ENCODE measurements around the gene FGD3.
A peak's percentile ranks its signal among the peaks of the same experiment; 100 is the strongest.

Gene FGD3

DNA sequence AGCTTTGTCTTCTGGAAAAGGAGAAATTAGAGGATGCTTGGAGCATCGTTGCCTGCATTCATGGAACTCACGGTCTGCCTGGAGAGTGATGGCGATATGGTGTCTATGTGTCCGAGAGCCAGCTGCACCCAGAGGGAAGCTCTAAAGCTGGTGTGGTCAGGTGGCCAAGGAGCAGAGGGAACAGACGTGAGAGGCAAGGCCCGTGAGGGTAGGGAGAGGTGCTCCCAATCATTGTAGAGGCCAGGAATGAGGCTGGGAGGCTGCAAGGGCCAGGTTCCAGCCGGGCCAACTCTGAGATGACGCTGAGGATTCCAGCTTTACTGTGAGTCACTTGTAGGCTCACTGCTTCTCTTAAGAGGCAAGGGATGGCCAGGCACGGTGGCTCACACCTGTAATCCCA lies 7.6 kb downstream of the FGD3 start:
- DNase-seq, result no peak

DNA sequence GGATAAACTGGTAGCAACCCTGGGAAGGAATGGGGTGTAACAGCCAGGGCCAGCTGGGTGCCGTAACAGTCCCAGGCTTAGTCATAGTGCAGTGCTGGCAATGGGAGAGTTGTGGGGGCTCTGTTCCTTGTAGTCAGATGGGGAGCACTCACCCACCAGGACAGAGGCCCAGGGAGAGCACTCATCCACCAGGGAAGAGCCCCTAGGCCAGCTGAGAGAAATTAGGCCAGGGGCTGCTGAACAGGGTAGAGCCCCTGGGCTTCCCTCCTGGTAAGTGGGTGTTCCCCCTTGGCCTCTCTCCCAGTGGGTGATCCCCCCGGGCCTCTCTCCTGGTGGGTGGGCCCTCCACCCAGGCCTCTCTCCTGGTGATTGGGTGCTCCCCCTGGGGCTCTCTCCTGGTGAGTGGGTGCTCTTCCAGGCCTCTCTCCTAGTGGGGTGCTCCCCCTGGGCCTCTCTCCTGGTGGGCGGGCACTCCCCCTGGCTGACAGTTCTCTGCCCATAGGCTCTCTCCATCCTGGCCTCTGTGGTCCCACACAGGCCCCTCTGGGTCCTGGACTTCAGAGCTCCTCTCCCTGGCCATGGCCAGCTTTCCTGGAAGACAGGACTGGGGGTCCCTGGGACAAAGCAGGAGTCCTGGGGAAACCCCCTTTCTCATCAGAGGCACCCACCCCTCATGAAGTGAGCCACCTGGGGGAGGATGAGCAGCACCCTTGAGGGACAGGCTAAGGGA lies 13.4 kb downstream of the FGD3 start:
- DNase-seq, result no peak

DNA sequence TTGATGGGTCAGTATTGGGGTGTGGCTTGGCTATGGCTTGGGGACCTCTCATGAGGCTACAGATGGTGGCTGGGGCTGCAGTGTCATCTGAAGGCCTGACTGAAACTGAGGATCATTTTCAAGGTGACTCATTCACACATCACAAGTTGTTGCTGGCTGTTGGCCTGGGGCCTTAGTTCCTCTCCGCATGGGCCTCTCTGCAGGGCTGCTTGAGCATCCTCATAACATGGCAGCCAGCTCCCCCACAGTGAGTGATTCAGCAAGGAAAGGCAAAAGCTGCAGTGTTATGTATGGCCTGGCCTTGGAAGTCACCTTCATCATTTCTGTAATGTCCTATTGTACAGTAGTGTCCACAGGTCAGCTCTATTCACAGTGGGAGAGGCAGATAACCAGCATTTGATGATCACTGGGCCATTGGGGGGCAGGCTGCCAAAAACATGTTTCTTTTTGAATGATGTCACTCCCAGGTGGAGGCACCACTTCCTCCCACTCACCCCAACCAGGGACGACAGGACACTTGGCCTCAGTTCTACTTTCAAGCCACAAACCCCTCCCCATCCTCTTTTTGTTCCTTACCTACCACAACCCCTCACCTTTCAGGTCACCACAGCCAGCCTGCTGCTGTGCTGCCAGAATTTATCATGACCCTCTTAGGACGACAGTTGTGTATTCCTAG lies 14.4 kb downstream of the FGD3 start:
- DNase-seq, result no peak

DNA sequence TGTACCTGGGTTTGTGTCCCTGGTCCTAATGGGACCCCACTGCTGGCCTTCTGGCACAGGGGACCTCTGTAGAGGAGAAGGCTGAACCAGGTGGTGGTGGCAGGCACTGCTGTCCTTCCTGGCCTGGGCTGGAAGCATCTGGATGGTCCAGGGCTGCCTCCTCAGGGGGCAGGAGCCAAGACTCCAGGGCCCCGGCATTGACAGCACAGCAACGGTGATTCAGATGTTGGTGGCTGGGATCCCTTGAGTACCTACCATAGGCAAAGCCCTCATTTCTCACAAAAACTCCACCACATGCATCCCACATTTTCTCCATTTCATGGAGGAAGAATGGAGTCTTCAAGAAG lies 15.0 kb downstream of the FGD3 start:
- DNase-seq, result no peak

DNA sequence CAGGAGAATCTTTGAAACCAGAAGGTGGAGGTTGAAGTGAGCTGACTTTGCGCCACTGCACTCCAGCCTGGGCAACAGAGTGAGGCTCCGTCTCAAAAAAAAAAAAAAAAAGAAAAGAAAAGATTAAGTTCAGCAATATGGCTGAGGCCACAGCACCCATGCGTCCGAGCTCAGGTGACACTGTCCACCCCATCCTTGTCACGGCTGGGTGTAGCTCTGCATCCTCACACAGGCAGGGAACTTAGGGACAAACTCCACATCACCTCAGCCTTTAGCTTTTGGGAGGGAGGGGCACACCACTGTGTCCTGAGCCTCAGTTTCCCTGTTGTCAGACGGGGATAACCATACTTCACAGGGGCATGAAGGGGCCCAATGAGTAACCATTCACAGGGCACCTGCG lies 15.5 kb downstream of the FGD3 start:
- no peak for DNase-seq

DNA sequence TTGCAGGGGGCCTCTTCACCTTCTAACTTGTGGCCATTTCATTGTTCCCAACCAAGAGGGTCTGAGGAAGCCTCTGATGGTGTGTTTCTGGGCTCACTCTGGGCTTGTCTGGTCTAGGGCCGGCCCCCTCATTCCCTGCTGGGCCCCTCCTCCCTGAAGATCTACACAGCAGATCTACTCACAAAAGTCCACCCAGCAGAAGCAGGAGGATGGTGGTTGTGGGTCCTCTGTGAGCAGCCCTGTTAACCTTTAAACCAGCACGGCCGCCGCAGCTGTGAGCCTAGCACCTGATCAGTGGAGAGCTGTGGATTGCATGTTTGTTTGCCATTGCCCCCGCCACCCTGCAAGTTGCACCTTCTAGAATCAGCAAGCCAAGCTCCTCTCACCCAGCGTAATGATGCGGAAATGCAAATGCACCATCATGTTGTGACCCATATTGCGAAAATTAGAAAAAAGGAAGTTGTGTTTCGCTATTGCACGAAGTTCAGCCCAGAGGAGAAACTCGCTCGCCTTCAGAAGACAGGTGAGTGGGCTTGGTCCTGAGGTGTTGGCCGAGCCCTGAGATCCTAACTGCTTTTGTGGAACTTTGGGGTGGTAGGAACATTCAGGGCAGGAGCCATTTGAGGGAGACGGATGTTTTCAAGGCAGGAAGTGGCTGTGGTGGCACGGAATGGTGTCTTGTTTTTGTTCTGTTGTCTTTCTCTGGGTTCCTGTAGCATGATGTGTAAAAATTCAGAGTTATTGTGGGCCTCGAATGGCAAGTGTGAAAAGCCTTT lies 16.7 kb downstream of the FGD3 start:
- peak in 1 of 56 donors; percentile 5 for DNase-seq

DNA sequence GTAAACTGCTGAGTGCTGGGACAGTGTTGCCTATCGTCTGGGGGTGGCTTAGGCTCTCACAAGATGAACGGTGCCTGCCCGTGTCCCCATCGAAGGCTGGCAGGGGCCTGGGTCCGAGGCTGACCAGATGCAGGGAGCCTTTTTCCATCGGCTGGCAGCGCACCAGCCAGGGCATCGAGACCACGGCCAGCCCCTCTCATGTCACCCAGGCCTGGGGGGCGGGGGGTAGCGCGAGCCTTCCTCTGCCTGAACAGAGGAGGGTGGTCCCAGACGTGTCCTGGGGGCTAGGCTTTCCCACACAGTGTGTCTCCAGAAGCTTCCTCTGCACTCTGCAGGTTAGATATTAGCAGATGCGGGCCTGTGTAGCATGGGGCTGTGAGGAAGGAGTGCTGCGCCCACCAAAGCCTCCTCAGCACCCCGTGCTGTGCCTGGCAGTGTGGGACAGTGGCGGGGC lies 17.3 kb downstream of the FGD3 start:
- DNase-seq, result no peak

DNA sequence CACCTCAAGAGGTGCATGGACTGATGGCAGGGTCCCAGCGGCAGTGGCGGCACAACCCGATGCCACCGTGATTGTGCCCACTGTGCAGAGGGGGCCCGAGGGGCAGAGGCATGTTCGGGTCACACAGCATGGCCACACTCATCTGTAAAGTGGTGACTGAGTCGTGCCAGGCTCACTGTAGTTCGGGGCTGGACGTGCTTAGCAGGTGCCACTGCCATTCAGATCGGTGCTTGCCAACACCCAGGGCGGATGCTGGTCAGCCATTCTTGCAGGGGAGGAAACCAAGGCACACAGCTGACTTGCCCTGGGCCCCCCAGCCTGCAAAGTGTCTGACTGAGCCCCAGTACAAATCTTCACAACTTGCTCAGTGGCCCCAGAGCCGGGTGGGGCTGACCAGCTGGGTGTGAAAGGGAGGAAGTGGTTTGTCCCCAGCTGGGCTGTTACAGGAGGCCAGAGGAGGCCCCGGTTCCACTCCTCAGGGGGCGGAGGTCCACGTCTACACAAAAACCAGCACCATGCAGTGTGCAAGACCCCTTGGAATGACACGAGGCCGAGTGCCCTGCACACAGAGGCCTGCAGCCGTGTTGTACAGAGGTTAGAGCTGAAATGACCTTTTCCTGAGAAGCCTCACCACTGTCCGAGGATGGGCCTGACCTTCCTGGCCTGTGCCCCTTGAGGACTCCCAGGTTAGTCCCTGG lies 17.9 kb downstream of the FGD3 start:
- DNase-seq, result no peak

DNA sequence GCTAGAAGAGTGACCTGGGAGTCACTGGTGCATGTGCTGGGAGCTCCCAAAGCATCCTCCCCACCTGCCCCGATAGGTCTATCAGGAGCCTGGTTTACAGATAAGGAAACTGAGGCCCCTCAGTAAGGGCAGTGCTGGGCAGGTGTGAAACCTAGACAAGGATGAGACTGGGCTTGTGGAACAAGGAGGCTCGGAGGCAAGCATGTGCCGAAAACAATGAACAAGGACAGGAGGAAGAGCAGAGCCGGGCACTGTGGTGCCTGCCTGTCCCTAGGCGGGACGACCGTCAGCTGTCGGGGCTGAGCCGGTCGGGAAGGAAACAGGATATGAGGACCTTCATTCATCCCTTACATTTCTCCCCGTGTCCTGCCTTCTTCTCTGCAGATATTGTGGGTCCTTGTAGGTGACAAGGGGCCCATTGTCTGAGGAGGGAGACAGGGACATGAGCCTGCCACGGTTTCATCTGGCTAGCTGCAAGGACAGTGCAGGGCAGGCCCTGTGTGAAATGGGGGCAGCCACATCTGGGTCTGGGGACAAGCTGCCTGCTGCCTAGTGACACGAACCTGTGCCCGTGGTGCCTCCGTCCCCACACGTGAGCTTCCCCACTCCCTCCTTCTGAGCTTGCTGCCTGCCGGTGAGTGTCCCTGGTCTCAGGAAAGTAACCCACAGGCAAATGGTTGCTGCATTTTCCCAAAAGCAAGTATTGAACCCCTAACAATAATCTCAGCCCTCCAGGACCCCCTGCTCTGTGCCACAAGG lies 18.6 kb downstream of the FGD3 start:
- DNase-seq, result no peak

DNA sequence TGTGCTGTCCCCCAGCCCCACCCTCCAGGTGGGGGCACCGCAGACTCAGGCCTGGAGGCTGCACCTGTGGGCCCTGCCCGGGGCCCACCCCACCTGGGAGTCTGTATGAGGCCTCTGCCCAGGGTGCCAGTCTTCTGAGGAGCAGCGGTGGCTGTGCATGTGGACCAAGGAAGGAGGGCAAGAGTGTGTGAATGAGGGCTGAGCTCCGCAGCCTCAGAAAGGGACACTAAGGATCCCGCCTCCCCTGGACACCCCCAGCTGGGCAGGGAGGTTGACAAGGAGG lies 19.1 kb downstream of the FGD3 start:
- DNase-seq, result no peak

DNA sequence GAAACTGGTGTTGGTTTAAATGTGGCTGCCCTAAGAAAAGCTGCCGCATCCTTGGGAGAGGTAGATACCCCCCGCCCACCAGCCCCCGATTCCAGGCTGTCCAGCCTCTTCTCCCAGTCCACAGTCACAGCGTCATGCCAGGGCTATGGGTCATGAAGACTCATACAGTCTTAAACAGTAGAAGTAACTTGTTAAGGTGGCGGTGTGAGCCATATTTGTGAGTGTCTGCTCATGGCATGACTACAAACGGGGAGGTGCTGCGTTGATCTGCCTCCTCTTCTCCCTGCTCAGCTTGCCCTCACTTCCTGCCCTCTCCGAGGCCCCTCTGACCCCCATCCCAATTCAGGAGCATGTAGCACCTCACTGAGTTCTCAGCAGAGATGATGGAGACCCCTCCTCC lies 20.8 kb downstream of the FGD3 start:
- DNase-seq, result no peak

DNA sequence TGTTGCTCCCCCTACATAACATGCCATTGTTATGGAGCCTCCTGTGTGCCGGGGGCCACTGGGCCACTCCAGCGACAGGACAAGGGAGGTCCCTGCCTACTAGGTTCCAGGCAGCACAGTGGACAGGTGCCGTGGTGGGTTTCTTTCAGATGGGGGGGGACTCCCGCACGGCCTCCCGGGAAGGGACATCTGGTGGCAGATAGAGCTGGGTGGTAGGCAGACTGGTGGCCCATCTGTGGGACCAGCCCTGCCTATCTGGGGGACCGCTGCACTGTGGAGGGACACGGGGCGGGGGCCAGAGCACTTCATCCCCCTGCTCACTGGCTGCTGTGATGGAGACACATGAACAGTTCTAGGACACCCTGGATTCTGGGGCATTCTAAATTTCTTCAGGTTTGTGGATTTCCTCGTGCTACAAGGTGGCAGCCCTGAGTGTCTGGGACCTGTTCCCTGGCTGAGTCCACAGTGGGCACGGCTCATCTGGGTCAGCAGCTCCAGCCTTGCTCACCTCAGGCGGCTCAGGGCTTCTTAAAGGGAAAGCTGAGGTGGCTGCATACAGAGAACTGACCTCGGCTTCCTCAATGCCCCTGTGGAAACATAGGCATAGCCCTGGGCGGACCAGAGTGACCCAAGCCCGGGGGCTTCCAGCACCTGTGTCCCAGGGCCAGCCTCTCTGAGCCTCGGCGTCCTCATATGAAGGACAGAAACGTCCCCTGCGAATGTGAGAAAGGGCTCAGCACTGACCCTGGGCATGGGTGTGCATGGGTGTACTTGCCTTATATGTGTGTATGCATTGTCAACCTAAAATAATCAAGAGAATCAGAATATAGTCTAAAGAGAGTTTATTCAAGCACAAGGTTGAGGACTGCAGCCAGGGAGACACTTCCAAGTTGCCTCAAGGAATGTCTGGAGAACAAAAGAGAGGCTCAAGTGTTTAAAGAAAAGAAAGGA lies 22.5 kb downstream of the FGD3 start:
- no peak for DNase-seq

DNA sequence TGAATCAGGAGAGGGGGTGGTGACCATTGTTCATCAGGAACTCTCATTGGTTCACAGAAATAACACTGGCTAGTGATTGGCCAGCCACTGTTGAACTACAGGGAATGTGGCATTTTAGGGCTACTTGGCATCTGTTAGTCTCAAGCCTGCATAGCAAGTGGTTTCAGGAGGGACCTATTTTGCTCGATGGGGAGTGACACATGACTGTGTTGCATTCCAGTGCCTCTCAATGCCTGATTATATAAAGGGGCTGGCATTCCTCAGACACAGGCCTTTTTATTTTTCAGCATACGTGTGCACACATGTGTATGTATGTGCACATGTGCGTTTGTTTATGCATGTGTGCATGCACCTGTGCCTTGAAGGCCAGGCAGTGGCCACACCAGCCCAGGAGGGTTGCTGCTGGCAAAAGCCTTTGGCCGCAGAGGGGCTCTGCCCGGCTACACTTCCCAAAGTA lies 23.2 kb downstream of the FGD3 start:
- peak in 1 of 56 donors; percentile 16 for DNase-seq

DNA sequence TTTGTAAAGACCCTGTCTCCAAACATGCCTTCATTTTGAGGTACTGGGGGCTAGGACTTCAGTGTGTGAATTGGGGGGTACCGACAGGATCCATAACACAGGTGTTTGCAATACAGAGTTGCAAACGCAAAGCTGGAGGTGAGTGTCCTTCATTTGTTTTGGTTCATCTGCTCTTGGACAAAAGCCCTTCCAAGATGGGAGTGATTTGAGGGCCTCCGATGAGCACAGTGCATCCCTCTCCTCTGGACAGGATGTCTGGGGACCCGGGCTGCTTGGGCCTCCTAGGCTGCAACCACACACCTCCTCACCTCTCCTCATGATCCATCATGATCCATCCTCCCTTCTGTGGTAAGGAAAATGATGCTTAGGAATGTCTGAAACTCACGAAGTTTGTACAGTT lies 23.8 kb downstream of the FGD3 start:
- DNase-seq, result no peak

DNA sequence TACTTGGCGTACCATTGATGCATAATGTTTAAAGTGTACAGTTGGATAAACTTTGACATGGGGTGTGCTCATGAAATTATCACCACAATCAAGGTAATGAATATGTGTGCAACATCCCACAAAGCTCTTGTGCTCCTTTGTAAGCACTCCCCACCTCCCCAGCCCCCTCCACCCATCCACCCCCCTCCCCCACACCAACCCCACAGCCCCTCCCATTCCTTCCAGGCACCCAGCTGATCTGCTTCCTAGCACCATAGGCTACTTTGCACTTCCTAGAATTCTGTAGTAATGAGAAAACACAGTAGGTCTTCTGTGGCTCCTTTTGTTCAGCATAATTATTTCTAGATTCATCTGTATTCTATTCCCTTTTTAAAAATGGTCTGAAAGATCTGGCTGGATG lies 24.5 kb downstream of the FGD3 start:
- no peak for DNase-seq

DNA sequence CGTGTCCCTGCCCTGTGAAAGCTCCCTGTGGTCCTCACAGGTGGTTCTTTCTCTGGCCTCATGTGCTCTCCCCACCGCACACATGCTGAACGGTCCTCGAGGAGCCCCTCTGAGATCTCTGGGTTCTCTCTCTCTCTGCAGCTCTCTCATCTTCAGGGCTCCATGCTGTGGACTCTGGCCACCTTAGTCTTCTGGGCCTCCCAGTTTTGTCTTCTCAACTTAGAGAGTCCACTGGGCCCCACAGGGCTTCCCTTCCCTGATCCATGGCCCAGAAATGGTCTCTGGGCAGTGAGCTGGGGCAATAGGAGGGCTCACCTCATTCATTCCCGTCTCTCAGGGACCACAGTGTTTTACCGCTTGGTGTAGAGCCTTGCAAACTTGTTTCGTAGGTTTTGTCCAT lies 26.4 kb downstream of the FGD3 start:
- DNase-seq, result no peak

DNA sequence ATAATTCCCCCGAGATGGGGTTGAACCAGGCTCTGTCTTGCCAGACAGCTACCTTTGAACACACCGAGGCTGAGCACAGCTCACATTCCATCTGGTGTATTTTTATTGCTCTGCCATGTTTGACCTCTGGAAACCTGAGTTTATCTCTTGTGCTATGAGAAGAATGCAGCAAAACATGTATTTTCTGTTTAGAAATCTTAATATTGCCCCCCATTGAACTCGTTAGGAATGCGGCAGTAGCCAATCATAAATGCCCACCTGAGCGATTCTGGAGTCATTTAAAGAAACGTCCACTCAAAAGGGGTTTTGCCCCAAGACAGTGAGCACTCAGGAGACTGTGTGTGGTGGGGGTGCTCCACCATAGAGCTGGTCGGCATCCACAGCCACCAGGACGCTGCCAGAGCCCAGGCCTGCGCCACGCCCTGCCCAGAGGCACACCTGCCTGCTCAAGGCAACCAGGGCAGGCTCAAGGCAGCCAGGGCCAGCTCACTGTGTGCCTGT lies 26.9 kb downstream of the FGD3 start:
- DNase-seq, result no peak

DNA sequence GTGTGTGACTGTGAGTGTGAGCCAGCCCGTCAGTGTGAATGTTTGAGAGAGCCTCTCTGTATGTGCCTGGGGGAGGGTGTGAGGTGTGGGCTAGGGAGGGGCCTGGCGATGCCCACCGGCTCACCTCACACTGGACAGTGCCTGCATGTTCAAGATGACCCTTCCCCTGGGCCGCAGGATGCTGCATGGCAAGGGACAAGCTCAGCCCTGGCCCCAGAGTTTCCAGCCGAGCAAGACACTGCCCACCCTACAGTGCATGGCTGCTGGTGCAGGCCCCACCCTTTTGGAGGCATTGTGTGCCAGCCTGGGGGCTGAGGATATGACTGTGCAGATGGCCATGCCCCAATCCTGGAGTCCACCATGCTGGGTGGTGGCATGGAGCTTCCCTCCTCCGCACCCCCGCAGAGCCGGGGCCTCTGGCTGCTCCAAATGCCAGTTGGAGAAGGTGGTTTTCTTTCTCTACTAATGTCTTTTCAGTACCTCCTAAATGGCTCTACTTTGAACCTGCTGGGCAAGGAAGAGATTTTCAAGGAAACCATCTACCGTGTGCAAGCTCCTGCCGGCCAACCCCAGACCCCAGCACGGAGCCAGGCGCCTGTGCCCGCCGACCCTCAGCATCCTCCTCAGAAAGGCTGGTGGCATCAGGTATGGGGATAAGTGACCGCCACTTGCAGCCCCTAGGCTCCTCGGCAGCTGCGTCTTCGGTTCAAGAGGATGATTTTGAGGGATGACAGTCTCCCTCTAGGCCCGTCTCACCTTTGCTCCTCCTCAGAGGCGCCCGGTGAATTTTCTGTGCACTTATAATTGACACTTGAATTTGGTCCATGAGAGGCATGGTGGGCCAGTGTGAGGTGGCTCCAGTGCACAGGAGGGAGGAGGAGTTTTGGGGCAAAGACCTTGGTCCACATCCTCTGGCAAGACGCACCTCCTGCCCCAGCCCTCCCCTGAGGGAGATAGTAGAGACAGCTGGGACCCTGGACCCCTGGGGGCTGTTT lies 27.7 kb downstream of the FGD3 start:
- no peak for DNase-seq

DNA sequence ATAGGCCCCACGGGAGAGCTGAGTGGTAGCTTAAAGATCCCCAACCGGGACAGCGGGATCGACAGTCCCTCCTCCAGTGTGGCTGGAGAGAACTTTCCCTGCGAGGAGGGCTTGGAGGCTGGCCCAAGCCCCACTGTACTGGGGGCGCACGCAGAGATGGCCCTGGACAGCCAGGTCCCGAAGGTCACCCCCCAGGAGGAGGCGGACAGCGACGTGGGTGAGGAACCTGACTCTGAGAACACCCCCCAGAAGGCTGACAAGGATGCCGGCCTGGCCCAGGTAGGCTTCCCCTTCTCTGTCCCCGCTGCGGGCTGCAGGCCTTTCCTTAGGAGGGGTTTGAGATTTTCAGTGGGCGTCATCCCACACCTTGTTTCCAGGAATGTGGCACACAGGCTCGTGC lies 29.1 kb downstream of the FGD3 start:
- no peak for DNase-seq

Measured in nucleus accumbens (tissue), 56 donors.